MM.1S (cell line): ENCODE data around the gene ZNF775.

Experiments used
- CTCF ChIP-seq: fragments of 300-600 bp; sonication (generic); IDR thresholded peaks from 2 replicates; pipeline ENCODE4 v1.5.1; 2016; ENCODE audit warnings: antibody characterized with exemption, low read length, mixed read lengths
- EZH2 ChIP-seq: fragments of 300-600 bp; sonication (generic); optimal IDR thresholded peaks from 2 replicates; pipeline ENCODE3; 2017; ENCODE audit warnings: low read depth, mild to moderate bottlenecking, antibody characterized with exemption, low read length, mixed read lengths
- EZH2phosphoT487 ChIP-seq: fragments of 300-600 bp; sonication (generic); IDR thresholded peaks from 2 replicates; pipeline ENCODE4 v1.6.1; 2018; ENCODE audit warnings: antibody characterized with exemption, low read length

GRCh38 chr7:150413640-150414081, 34.5 kb downstream of the ZNF775 start:
- TF ChIP-seq CTCF, result no peak
- TF ChIP-seq EZH2phosphoT487, result no peak
- no peak for TF ChIP-seq EZH2
